PFSK-1 (cell line): ENCODE data around the gene CMPK1.

Experiments
- FOXP2 ChIP-seq: optimal IDR thresholded peaks from 2 replicates; pipeline ENCODE3; 2011; ENCODE audit warnings: borderline replicate concordance, control low read depth, inconsistent platforms; ENCODE audit not compliant: insufficient read depth; ENCODE audit errors: extremely low read length, extremely low read depth
- POLR2AphosphoS5 ChIP-seq: IDR thresholded peaks from 2 replicates; pipeline ENCODE4 v1.6.1; 2012; ENCODE audit warnings: low read depth, mild to moderate bottlenecking, control low read depth, low read length, moderate library complexity
- REST ChIP-seq, 2 experiments: IDR thresholded peaks; 2 replicates each; pipeline versions ENCODE4 v1.6.1 to v1.8.0; 2011 to 2012; ENCODE audit warnings: low read depth in 2 of 2, low read length in 2 of 2, control low read depth in 1 of 2, inconsistent platforms in 1 of 2, mild to moderate bottlenecking in 1 of 2, moderate library complexity in 1 of 2; ENCODE audit not compliant: insufficient read depth in 1 of 2
- SIN3A ChIP-seq: IDR thresholded peaks from 2 replicates; pipeline ENCODE4 v1.6.1; 2012; ENCODE audit warnings: mild to moderate bottlenecking, low read length, moderate library complexity, borderline replicate concordance; ENCODE audit not compliant: insufficient read depth
- TAF1 ChIP-seq: IDR thresholded peaks from 2 replicates; pipeline ENCODE4 v1.6.1; 2012; ENCODE audit warnings: low read length, control low read depth, borderline replicate concordance; ENCODE audit not compliant: insufficient read depth

The CMPK1 gene

GRCh38 chr1:47333922-47334764 lies 553 bp downstream of the CMPK1 start:
- TF ChIP-seq TAF1 (peak; percentile 20; the same call in 1 of the 2 replicates), FOXP2 (peak; percentile 2), SIN3A (no peak), POLR2AphosphoS5 (0 out of 2 replicates have a peak, but pooled peaks have one; percentile 41), REST (IDR thresholded peaks at IDR 0.05; ENCODE audit: insufficient read depth in 1 of 2, low read depth in 2 of 2, low read length in 2 of 2) (no peak)

GRCh38 chr1:47334765-47335435 lies 1.3 kb downstream of the CMPK1 start:
- TF ChIP-seq POLR2AphosphoS5 (0 out of 2 replicates have a peak, but pooled peaks have one; percentile 12), REST (IDR thresholded peaks at IDR 0.05; ENCODE audit: insufficient read depth in 1 of 2, low read depth in 2 of 2, low read length in 2 of 2) (no peak), FOXP2 (no peak), SIN3A (no peak), TAF1 (peak; percentile 34; the same call in 1 of the 2 replicates)

- TF ChIP-seq FOXP2: no peak
- no peak for TF ChIP-seq POLR2AphosphoS5
- no peak for TF ChIP-seq SIN3A
- no peak for TF ChIP-seq TAF1
- no peak for TF ChIP-seq REST (IDR thresholded peaks at IDR 0.05; ENCODE audit: insufficient read depth in 1 of 2, low read depth in 2 of 2, low read length in 2 of 2)
These were observed 3.8 kb downstream of the CMPK1 start for GRCh38 chr1:47337350-47337749.

GRCh38 chr1:47338249-47339077 lies 4.9 kb downstream of the CMPK1 start:
- no peak for TF ChIP-seq REST (IDR thresholded peaks at IDR 0.05; ENCODE audit: insufficient read depth in 1 of 2, low read depth in 2 of 2, low read length in 2 of 2)
- no peak for TF ChIP-seq POLR2AphosphoS5
- no peak for TF ChIP-seq SIN3A
- no peak for TF ChIP-seq TAF1
- TF ChIP-seq FOXP2: no peak
